ENCODE results near the gene FKBP1B.

DNA sequence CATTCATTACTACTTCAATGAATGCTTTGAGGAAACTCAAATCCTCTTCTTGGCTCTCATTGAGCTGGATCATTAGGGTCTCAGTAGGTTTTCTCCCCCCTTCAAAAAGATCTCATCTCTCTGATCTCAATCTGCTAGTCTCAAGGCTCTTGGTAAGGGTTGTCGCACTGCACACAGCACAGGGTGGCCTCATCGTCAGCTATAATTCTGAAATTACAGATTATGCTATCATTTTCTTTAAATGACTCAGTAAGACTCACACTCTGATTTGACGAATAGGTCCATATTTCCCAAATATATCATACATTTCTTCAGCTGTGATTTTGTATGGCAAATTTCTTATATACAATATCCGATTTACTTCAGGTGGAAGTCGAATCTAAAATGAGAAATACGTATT, 24.3 kb downstream of the FKBP1B start:
- TF ChIP-seq, protein P1, sequence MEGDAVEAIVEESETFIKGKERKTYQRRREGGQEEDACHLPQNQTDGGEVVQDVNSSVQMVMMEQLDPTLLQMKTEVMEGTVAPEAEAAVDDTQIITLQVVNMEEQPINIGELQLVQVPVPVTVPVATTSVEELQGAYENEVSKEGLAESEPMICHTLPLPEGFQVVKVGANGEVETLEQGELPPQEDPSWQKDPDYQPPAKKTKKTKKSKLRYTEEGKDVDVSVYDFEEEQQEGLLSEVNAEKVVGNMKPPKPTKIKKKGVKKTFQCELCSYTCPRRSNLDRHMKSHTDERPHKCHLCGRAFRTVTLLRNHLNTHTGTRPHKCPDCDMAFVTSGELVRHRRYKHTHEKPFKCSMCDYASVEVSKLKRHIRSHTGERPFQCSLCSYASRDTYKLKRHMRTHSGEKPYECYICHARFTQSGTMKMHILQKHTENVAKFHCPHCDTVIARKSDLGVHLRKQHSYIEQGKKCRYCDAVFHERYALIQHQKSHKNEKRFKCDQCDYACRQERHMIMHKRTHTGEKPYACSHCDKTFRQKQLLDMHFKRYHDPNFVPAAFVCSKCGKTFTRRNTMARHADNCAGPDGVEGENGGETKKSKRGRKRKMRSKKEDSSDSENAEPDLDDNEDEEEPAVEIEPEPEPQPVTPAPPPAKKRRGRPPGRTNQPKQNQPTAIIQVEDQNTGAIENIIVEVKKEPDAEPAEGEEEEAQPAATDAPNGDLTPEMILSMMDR (IDR thresholded peaks at IDR 0.05): no peak
- TF ChIP-seq RFX5 (IDR thresholded peaks at IDR 0.05) (no peak), SREBF2 (IDR thresholded peaks at IDR 0.05) (no peak), RCOR1 (IDR thresholded peaks at IDR 0.05; ENCODE audit: low read depth, low read length) (no peak), POLR2A (IDR thresholded peaks at IDR 0.05; ENCODE audit: low read length) (no peak), HOXA7 (CRISPR knock-in tag; IDR thresholded peaks at IDR 0.05) (no peak), RAD21 (conservative IDR thresholded peaks at IDR 0.05 in 1 of 2, IDR thresholded peaks at IDR 0.05 in 1 of 2) (no peak), ESRRA (IDR thresholded peaks at IDR 0.05; ENCODE audit: borderline replicate concordance, low read length) (no peak), PHF8 (IDR thresholded peaks at IDR 0.05; ENCODE audit: borderline replicate concordance, low read depth) (no peak)
- TF ChIP-seq, protein P2, sequence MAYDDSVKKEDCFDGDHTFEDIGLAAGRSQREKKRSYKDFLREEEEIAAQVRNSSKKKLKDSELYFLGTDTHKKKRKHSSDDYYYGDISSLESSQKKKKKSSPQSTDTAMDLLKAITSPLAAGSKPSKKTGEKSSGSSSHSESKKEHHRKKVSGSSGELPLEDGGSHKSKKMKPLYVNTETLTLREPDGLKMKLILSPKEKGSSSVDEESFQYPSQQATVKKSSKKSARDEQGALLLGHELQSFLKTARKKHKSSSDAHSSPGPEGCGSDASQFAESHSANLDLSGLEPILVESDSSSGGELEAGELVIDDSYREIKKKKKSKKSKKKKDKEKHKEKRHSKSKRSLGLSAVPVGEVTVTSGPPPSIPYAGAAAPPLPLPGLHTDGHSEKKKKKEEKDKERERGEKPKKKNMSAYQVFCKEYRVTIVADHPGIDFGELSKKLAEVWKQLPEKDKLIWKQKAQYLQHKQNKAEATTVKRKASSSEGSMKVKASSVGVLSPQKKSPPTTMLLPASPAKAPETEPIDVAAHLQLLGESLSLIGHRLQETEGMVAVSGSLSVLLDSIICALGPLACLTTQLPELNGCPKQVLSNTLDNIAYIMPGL (CRISPR knock-in tag; IDR thresholded peaks at IDR 0.05; ENCODE audit: borderline replicate concordance): no peak
- TF ChIP-seq, protein P3, sequence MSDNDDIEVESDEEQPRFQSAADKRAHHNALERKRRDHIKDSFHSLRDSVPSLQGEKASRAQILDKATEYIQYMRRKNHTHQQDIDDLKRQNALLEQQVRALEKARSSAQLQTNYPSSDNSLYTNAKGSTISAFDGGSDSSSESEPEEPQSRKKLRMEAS (IDR thresholded peaks at IDR 0.05): no peak

All from A549 (cell line).